Skin epidermis (tissue), 12 donors: Measurements from ENCODE around the gene MRNIP.

Source experiments
- H3K27ac ChIP-seq, 21 experiments: fragments of 200-600 bp; sonication (generic) in 11 of 21; one replicate each; pipeline ENCODE4 v1.5.0; 2020; ENCODE audit warnings: mild to moderate bottlenecking in 3 of 21, inconsistent platforms in 2 of 21, moderate library complexity in 2 of 21
- H3K4me3 ChIP-seq, 7 experiments: fragments of 200-600 bp; sonication (generic) in 2 of 7; one replicate each; pipeline ENCODE4 v1.5.0; 2020; ENCODE audit warnings: inconsistent platforms in 2 of 7, mild to moderate bottlenecking in 2 of 7, moderate library complexity in 1 of 7

Gene MRNIP

DNA sequence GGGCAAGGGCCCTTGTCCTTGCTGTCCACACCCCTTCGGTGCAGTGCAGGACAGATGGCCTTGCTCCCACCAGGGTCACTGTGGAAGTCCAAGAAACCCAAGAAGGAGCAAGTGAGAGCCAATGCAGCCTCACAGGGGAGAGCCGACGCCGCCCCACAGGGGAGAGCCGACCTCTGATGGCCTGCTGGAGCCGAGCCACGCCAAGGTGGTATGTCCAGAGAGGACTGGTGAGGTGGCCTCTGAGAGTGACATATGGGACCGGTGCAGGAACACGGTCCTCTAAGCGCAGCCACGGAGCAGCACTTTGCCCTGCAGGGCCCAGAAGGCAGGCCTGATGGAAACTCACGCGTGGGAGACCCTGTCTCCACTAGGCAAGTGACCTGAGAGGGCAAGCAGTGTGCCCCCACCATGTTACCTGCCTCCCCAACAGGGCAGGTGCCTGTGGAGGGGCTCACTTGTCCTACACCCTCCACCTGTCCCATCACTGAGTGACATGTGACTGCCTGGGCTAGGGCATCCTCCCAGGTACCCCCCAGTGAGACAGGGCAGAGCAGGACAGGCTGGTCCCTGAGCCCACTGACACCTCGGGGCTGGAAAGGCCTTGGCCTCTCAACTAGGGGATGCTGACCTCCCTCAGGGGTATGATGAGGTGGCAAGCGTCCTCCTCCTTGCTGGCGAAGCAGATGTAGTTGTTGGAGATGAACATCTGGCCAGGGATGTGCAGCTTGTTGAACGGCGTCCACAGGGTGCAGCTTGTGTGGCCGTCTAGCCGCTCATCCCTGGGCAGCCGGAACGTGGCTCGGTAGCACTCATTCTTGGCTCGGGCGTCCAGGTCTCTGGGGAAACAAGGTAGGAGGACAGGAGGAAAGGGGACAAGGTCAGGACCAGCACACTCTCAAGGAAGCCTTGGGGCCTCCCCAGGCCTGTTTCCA is 32.4 kb upstream of the MRNIP start:
- H3K27ac ChIP-seq = no peak overlapping the region
- H3K4me3 ChIP-seq = no peak overlapping the region

DNA sequence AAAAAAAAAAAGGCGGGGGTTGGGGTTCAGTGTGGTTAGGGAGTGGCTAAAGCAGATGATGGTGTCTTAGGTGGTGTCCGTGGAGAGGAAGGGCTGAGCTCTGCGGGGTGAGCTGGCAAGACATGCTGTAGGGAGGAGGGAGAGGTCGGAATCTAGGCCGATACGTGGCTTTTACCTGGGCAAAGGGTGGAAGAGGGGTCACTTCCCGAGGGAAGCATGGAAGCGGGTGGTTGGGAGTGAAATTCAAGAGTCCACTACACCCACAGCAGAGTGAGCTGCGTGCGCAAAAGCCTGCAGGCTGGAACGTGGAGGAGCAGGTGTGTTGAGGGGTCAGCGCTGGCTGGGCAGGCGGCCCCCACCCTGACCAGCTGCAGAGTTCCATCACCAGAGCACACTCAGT is 31.3 kb upstream of the MRNIP start:
- H3K4me3 ChIP-seq = no peak overlapping the region
- H3K27ac ChIP-seq = no peak overlapping the region

DNA sequence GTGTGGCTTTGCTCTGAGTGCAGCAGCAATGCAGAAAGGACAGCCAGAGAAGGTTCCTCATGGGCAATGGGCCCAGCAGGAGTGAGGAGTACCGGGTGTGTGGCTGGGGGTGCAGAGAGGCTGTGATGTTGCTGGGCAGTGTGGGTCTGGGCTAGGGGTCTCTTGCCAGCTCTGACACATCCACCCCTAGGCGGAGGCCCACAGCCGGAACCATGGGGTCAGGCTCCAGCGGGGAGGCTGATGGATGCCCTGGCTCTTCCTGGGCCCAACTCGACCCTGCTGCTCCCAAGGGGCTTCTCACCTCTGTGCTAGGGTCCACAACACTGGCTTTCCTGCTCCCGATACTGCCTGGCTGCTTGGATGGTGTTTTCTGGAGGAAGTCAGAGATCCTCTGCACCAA is 29.2 kb upstream of the MRNIP start:
- Histone ChIP-seq H3K4me3 (no peak overlapping the region), H3K27ac (no peak overlapping the region)

DNA sequence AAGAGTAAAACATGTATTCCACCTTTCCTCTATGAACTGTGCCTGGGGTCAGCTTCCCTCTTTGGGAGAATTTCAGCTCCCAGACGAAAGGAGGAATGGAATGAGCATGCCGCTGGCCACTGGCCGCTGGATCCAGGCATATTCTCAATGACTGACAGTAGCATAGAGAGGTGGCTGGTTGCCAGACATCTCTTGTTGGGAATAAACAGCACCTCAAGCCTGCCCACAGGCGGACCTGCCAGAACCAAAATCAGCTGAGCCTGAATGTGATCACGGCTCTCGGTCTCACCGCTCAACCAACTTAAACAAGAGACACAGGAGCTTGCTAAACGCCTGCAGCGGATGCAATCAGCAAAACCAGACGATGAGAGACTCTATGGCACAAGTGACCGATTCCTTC is 28.5 kb upstream of the MRNIP start:
- Histone ChIP-seq H3K4me3 (no peak overlapping the region), H3K27ac (no peak overlapping the region)

DNA sequence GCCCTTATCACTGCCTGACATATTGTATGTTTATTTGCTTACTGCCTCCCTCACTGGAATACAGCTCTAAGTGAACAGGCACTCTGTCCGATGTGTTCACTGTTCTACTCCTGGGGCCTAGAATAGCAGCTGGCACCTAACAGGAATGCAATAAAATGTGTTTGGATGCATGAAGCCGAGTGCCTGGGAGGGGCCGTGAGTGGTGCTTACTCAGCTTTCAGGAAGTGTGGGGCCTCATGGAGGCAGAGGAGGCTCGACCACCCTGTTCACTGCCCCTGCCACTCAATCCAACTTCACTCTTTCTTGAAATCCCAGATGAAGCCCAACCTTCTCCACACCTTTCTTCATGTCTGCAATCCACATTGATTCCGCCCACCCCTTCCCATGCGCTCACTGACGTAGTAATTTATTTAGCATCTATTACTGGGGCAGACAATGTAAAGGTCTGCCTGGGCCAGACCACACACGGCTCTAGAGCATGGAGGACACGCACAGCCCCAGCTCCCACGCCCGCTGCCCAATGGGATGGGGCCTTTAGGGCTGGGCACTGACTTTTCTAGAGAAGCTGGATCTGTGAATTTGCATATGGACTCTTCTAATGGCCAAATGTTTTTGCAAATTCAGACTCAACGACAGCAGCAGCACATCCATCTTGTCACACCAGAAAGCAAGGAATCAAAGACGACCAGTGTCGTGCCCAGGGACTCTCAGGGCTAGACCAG is 27.7 kb upstream of the MRNIP start:
- H3K27ac ChIP-seq = no peak overlapping the region
- H3K4me3 ChIP-seq = no peak overlapping the region

DNA sequence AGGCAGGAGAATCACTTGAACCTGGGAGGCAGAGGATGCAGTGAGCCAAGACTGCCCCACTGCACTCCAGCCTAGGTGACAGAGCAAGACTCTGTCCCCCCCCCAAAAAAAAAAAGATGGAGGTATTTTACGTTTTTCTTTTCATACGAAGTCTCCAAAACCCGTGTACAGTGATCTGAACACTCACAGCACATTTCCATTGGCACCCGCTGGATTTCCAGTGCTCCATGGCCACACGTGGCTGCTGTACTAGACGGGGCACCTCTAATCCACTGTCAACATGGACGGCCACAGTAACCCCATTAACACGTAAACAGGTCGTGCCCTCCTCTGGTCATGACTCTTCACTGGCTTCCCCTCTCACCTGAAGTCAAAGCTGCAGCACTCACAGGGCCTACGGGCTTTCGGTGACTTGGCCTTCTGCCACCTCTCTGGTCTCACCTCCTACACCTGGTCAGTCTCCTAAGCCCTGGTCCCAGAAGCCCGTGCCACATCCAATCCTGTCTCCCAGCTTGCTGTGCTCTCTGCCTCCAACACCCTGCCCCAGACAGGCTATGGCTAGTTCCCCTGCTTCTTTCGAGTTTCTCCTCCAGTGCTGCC is 27.0 kb upstream of the MRNIP start:
- H3K27ac ChIP-seq = no peak overlapping the region
- H3K4me3 ChIP-seq = no peak overlapping the region

DNA sequence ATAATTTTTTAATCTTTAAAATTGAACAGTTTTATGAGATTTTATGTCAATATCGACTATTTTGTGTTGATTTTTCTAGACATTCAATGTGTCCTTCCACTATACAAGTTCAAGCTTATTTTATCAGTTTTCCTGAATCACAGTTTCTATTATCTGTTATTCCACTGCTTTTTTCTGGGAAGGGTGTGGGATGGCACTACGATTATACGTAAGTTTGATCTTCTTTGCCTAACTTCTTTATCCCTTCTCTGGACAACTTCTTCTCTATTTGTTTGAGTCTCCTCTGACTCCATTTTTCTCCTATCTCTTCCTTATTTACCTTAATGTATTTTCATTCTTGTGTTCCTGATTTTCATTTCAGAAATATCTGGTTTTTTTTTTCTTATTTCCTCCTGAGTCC is 24.5 kb upstream of the MRNIP start:
- no peak overlapping the region for H3K27ac ChIP-seq
- no peak overlapping the region for H3K4me3 ChIP-seq

DNA sequence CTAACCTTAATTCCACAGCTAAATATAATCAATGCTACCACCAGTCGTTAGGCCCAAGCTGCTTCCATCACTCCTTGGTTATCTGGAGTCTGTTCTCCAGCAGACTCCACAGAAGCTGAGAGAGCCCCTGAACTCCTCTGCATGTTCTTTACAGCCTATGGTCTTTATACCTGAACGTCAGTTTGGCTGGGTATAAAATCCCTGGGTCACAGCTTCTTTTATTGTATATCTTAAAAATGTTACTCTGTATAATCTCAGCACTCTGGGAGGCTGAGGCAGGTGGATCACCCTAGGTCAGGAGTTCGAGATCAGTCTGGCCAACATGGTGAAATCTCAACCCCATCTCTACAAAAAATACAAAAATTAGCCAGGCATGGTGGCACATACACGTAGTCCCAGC is 23.7 kb upstream of the MRNIP start:
- Histone ChIP-seq H3K4me3 (no peak overlapping the region), H3K27ac (no peak overlapping the region)

DNA sequence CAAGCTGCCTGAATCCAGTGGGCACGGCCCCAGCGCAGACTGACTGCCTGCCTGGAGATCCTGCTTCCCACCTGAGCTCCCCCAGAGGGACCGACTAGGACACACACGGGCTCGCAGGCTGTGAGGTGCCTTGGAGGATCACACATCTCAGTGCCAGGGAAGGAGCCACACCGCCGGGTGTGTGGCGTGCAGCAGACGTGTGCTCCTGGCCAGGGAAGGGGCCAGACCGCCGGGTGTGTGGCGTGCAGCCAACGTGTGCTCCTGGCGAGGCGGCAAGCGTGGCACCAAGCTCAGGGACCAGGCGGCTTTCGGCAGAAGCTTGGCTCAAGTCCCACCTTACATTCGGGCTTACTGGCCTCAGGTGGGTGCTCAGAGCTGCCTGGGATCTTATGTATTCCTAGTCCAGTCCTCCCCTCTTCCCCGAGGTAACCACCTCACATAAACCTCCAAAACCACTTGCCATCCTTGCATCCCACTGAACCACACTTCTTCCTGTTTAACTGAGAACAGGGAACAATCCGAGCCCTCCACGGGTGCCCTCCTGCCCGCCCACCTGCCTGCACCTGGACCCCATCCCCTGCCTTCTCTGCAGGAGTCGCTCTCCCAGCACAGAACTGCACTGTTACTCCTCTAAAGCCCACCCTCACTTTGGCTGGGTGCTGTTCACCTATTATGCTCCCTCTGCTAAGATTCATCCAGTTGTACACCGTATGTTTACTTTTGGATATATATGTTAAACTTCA is 22.4 kb upstream of the MRNIP start:
- no peak overlapping the region for H3K27ac ChIP-seq
- no peak overlapping the region for H3K4me3 ChIP-seq

DNA sequence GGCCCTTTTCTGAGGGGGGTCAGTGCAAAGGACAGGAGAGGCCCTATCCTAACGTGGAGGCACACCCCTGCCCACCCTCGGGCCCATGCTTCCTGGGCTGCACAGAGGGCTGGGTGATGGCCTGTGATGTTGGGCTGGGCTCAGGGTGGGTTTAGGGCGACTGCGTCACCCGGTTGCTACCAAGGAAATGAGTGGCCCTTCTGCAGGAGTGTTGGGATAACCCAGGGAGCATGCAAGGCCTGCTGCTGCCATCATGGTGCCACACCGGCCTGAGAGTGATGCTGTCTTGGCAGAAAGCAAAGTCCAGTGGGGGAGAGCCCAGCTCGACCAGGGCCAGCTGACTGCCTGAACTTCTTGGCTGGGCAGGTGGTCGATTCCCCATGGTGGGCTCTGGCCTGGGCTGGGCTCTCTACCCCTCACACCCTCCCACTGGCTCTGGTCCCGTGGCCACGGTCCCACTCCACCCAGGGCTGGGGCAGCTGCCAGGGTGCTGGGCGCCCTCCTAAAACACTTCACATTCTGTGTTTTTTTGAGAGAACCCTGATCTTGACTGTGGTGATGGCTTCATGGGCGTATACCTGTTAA is 21.5 kb upstream of the MRNIP start:
- H3K4me3 ChIP-seq = no peak overlapping the region
- H3K27ac ChIP-seq = no peak overlapping the region

DNA sequence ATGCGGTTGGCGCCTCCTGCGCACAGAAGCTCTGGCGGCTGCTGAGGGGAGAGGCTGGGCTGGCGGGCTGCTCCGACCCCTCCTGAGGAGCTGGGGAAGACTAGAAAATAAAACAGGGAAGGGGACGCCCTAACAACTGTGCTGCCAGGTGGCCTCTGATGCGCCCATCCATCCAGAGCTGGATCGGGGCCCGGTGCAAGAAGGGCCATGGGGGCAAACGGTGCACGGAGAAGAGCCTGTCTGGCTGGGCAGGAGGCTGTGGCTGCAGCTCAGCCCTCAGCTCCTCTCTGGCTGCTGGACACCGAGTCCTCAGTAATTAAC is 21.0 kb upstream of the MRNIP start:
- Histone ChIP-seq H3K4me3 (no peak overlapping the region), H3K27ac (no peak overlapping the region)

DNA sequence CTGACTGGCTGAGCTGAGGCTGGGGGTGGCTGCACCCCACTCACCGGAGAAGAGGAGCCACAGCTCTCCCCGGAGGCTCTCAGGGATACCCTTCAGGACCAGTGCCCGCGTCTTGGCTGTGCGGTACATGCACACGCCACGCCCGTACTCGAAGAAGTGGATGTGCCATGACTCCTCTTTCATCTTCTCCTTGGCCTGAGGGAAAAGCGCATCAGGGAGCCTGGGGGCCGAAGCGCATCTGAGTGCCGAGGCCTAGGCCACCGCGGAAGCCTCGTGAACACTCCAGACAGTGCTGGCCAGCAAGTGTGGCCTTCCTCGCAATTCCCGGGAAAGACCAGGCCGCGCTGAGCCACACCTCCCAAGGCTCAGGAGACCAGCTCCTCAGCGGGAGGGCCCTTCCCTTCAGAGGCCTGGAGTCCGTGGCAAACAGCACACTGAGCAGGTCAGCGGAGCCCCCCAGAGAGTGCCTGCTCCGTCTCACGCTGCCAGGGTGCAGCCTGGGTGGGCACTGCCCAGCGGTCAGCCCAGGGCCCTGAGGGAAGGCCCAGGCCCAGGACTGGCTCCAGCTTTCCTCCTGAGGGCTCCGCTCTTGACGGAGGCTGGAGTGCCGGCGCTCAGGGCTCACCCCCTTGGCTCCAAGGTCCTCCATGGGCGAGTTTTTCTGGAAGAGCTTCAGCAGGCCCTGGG is 20.5 kb upstream of the MRNIP start:
- H3K27ac ChIP-seq = no peak overlapping the region
- H3K4me3 ChIP-seq = no peak overlapping the region

DNA sequence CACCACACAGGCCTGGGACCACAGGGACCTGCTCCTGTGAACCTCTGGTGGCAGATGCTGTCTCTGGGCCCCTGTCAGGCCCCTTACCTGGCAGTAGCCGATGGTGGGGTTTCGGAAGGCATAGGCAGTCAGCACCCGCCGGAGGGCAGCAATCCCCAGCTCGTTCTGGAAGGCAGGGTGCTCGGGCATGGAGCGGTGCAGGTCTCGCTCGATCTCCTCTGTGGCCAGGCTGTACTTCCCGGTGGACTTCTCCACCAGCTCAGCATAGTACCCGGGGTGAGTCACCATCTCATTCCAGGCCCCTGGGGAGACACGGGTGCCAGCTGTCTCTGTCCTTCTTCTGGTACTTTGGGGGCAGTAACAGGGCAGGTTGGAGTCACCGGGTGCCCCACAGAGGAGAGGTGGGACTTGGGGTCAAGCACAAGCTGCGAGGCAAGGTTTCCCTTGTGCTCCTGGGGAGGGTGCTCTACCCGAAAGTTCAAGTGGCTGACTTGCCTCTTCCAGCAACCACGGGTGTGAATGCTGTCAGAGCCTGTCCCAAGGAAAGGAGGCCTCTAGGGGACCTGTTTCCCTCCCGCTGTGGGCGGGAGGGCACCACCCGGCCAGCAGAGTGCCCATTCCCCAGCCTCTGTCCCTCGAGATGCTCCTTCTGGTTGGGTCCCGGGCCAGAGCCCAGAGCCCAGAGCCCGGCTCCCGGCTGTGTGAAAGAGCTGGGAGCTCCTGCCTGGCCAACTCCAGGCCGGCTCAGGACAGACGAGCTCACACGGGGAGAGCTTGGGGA is 19.8 kb upstream of the MRNIP start:
- no peak overlapping the region for H3K27ac ChIP-seq
- no peak overlapping the region for H3K4me3 ChIP-seq

DNA sequence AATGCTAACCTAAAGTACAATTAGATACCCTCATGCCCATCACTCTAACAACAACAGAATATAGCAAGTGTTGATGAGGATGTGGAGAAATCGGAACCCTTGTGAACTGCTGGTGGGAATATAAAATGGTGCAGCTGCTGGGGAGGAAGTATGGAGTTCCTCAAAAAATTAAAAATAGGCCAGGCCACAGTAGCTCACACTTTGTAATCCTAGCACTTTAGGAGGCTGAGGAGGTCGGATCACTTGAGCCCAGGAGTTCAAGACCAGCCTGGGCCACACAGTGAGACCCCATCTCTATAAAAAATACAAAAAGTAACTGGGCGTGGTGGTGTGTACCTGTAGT is 18.0 kb upstream of the MRNIP start:
- Histone ChIP-seq H3K27ac (no peak overlapping the region), H3K4me3 (no peak overlapping the region)

DNA sequence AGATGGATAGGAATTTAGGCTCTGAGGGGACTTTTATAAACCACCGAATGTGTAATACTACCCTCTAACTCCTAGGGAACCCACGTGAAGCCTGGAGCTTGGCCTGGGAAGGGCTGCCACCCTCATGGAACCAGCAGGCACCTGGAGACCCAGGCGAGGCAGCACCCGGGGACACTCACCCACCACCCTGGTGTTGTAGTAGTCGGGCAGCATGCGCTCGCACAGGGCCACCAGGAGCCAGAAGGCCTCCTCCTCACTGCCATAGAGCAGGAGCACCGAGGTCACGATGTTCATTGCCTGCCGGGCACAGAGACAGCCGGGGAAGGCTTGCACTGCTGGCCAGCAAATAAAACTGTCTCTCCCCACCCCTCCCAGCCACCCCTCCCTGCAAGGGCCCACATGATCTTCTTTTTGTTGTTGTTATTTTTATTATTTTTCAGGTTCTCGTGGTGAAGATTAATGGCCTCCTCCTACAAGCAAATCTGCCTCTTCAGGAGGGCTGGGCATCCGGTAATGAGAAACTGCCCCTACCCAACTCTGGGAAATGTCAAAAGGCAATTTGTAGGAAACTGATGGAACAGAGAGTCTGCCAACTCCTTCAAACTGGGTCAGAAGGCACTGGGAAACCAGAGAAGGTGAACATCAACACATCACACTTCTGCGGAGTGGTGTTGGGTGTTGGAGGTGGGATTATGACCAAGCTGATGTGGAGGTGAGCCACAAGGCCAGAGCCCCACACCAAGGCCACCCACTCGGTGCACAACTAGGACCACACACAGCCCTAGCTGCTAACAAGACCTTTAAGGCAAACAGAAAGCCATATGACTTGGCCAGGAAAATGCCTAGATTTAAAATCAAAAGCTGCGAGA is 17.4 kb upstream of the MRNIP start:
- no peak overlapping the region for H3K27ac ChIP-seq
- no peak overlapping the region for H3K4me3 ChIP-seq

DNA sequence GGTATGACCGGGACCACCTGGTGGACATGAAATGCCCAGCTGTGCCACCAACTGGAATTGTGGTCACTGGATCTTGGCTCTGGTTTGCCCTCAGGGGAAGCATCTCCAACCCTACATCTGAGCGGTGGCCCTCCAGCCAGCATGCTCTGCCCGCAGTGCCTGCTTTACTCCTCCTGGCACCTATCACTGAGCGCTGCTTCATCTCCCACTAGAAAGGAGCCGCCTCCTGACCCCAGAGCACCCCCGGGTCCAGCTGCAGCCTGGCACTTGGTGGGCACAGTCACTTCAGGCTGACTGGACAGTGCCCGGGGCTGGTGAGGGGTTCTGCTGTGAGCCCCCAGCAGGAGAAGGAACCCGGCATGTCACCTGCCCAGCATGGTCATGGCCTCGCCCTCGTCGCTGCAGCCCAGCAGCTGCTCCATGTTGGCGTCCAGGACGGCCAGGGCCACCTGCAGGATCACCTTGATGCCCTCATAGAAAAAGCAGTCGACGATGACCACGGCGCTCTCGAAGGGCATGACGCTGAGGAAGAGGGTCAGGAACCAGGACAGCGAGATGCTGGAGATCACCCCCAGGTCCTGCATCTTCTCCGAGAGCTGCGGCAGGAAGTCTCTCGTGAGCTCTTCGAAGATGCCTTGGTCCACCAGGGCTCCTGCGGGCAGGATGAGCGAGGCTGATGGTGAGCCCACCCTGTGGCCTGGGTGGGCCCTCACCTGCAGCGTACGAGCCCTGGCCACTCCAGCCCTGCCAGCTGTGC is 16.1 kb upstream of the MRNIP start:
- Histone ChIP-seq H3K4me3 (no peak overlapping the region), H3K27ac (no peak overlapping the region)

DNA sequence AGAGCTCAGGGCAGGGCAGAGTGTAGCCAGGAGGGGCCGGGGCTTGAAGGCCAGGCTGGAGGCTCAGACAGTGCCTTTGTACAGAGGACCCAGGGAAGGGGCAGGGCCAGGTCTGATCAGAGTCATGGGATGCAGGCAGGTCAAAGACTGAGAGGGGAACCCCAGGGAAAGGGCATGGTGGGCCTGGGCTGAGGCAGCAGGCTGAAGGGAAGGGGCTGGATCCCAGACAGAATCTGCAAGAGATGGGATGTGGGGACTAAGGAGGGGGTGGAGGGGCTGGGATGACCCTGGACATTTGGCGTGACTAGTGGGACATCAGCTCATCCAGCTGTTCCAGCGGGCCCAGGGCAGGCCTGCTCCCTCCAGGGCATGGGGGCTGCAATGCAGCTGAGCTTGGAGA is 15.5 kb upstream of the MRNIP start:
- Histone ChIP-seq H3K27ac (no peak overlapping the region), H3K4me3 (no peak overlapping the region)
